Measurements from ENCODE around the gene PIBF1.
A peak's percentile ranks its signal among the peaks of the same experiment; 100 is the strongest.
"Not testable (repeated sequence)": the region's sequence is repeated elsewhere in the genome, so short reads cannot be mapped to it uniquely, and the experiment has no call there.

The PIBF1 gene

GRCh38 chr13:73018336-73018735, 236.4 kb downstream of the PIBF1 start:
- DNase-seq = no peak

GRCh38 chr13:73025217-73026012, 243.5 kb downstream of the PIBF1 start:
- DNase-seq = no peak

GRCh38 chr13:73034901-73035300, 253.0 kb downstream of the PIBF1 start:
- no peak for DNase-seq

DNA sequence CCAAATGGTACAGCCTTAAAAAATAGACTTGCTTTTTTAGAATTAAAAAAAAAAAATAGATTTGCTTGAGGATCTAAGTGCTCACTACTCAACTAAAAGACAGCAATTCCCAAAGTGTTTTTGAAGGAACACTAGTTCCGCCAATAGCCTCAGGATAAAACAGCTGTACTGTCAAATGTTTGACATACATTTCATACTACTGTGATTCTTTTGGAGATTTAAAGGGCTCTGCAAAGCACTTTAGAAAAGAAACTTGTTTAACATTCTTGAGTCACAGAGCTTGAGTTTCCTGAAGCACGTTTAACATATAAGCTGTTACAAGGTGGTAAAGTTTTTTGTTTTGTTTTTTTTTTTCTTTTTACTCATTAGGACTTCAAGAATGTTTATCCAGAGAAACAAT, 253.7 kb downstream of the PIBF1 start:
- no peak for DNase-seq

- DNase-seq = no peak
These were observed 254.6 kb downstream of the PIBF1 start for GRCh38 chr13:73036566-73036965.

DNA sequence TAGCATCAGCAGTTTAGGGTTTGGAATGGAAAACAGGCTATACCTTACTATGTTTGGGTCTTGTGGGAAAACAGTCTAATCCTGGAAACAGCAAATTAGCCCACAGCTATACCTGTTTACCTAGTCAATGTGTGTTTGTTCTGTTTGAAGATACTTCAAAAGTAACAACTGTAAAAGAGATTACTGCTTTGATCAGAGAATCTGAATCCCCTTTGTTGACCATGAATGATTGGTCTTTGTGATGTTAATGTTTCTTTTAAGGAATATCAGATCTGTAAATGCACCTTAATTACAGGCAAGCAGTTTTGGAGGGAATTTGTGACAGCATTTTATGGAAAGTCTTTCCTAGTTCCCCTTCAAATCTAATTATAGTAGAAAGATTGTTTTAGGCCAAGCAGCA, 256.1 kb downstream of the PIBF1 start:
- no peak for DNase-seq

DNA sequence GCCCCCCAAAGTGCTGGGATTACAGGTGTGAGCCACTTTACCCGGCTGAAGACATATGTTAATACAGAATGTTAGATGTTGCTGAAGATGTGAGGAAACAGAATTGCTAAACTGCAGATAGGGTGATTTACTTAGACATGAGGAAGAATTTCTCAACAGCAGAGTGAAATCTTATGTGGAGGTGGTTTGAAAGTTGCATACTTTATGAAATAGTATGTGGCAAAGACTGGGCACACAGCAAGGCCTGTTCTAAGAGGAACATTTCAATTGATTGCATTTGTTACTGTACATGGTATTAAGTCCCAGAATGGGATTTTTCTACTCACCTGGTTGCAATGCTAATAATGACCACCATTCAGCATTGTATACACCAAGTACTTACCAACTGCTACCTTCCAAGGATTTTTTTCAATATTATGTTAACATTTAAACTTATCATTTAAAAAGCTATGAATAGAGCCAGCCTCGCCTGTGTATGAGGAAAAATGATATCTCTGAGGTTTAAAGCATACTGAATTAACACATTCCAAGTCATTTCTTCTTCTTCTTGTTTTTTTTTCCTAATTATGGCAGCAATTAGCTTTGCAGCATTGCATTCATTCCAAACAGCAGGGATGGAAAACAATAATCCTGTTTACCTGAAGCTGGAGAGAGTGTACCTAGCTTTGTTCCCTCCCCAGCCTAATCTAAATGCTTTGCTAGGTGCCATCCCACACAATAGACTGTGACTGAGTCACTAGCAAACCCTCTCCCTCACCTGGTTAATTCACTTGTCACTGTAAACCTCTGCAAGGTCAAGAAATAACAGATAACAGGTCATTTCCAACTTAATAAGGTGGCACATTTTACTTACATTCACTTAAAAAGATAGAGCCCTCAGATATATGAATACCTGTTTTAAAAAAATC, 257.5 kb downstream of the PIBF1 start:
- no peak for DNase-seq

DNA sequence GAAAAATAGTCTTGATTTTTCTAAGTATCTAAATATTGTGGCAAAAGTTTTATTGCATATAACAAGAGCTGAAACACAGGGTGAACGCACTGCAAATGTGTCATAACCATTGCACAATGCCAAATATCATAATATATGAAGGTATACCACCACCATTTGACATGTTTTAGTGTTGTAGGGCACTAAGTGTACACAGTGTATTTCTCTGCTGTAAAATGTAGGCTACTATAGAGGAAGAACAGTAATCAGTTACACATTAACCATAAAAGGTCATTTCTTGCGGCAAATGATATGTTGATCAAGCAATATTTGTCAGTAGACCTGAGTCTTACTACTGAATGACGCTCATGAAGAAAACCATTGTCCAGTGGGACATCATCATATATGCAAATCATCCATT, 258.6 kb downstream of the PIBF1 start:
- no peak for DNase-seq

- DNase-seq = no peak
These were observed 259.1 kb downstream of the PIBF1 start for GRCh38 chr13:73040968-73041596.

DNA sequence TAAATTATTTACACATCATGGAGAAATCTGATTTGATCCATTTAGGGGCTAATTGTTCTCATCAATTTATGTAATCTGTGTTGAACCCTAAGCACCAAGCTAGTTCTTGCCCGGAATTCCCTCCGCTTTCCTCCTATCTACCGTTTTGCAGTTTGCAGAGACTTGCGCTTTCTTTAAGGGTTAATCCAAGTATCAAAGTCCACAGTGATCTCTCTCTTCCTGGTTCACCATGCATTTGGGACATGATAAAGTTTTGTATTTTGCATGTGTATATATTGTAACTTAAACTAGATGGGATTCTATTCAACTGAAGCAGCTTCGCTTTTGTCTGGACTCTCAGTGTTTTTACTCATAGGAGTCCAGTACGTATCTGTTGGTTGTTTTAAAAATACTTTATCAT, 263.1 kb downstream of the PIBF1 start:
- no peak for DNase-seq

GRCh38 chr13:73048615-73049014, 266.7 kb downstream of the PIBF1 start:
- not testable (repeated sequence) for DNase-seq

- DNase-seq = no peak
These were observed 272.8 kb downstream of the PIBF1 start for GRCh38 chr13:73054712-73055111.

DNA sequence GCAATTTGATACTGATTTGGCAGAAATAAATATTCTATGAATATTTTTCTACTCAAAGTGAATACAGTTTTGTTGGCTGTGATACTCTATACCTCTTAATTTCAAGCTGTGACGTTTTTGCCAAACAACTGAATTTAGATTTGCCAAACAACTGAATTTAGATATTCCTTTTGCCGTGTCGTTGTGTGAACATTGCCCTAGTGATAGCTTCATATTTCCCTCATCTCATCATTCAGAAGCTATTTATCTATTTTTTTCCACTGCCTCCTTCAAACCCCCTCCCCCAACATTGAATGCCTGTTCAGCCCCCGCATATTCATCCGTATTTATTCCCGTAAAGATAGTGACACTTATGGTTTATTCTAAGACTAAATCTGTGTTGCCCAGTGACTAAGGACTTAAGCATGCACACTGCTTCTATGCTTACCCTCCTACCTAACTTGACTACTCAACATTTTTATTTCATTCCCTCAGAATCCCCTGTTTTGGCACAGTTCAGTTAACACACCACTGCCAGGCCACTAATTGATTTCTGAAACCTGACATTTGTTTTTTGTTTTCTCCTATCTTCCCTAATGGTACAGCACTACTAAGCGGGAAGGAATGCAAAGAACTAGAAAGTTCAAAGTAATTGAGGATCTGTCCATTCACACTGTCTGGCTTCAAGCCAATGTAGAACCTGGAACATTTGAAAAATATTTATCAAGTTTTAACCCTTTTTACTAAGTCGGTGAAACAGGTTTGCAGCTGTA, 274.1 kb downstream of the PIBF1 start:
- no peak for DNase-seq

GRCh38 chr13:73056565-73056962, 274.6 kb downstream of the PIBF1 start:
- no peak for DNase-seq

GRCh38 chr13:73057284-73058063, 275.5 kb downstream of the PIBF1 start:
- no peak for DNase-seq

DNA sequence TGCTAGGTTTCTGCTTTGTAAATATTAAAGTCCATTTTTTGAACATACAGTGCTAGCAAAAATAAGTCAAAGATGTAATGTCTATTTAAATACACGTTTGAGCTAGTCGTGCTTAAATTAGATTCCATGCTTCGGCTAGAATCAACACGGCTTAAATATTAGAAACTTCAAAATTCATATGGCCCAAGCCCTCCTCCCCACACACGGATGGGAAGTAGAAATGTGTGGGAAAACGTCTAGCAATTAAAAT, 276.1 kb downstream of the PIBF1 start:
- DNase-seq = no peak

GRCh38 chr13:73058432-73058735, 276.5 kb downstream of the PIBF1 start:
- no peak for DNase-seq

DNA sequence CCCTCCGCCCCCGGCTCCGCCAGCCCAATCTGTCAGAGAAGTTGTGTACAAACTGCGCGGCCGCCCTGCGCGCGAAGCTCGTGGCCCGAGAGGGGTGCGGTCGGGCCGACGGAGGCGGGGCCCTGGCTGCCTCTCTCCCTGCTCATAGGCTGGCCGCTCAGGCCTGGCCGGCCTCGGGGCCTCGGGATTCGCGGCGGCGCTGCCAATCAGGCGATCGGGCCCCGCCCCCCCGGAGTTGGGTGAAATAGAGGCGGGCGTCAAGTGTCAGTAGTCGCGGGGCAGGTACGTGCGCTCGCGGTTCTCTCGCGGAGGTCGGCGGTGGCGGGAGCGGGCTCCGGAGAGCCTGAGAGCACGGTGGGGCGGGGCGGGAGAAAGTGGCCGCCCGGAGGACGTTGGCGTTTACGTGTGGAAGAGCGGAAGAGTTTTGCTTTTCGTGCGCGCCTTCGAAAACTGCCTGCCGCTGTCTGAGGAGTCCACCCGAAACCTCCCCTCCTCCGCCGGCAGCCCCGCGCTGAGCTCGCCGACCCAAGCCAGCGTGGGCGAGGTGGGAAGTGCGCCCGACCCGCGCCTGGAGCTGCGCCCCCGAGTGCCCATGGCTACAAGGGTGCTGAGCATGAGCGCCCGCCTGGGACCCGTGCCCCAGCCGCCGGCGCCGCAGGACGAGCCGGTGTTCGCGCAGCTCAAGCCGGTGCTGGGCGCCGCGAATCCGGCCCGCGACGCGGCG, 277.0 kb downstream of the PIBF1 start, which contains the start of gene KLF5:
KLF5 (plus strand) TSS at position 270 of the 724 bp plus-strand sequence; CDS start at position 593, 323 bp downstream.
- peak; percentile 11 to 86 (median 74) for DNase-seq

DNA sequence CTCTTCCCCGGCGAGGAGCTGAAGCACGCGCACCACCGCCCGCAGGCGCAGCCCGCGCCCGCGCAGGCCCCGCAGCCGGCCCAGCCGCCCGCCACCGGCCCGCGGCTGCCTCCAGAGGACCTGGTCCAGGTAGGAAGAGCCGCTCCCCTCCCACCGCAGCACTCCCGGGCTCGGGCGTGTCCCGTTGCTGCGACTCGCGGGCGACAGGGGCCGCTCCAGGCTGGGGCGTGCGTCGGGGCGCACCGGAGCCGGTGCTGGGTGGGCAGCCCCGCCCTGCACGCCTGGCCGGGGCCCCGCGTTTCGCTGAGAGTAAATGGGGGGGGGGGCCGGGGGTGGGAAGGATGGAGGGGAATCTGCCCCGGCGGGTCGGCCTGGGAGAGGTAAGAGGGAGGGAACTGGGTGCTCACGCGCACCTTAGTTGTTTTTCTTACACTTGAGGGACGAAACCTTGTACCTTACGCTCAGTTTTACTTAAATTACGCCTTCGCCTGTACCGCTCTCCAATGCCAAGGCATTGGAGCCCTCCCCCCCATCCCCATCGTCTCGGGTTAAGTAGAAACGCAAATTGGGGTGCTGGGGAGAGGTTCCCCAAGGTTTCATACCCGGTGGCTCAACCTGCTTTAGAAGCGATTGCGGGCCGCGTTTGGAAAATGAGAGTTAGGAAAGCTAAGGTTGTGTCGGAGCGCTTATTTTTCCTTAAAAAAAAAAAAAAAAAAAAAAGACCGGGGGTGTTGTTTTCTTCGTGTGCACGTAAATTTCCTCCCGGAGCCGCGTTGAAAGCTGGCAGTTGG, 277.7 kb downstream of the PIBF1 start:
- DNase-seq = peak in 3 of 14 donors; percentile 6 to 43 (median 11)

All from C1 segment of cervical spinal cord (tissue), 14 donors.